ENCODE results near the gene LIMK2.

The LIMK2 gene

GRCh38 chr22:31275576-31275975, 63.5 kb downstream of the LIMK2 start:
- DNase-seq, result no peak

- DNase-seq, result no peak
Measured at GRCh38 chr22:31276426-31277167, 64.5 kb downstream of the LIMK2 start.

GRCh38 chr22:31277741-31278140, 65.6 kb downstream of the LIMK2 start:
- no peak for DNase-seq

GRCh38 chr22:31278151-31278621, 66.1 kb downstream of the LIMK2 start:
- no peak for DNase-seq

GRCh38 chr22:31278626-31279326, 66.7 kb downstream of the LIMK2 start:
- DNase-seq, result peak; percentile 65

GRCh38 chr22:31279327-31279669, 67.2 kb downstream of the LIMK2 start:
- no peak for DNase-seq

GRCh38 chr22:31279821-31280505, 67.9 kb downstream of the LIMK2 start:
- no peak for DNase-seq

- DNase-seq, result no peak
Measured at GRCh38 chr22:31281733-31282132, 69.6 kb downstream of the LIMK2 start.

- DNase-seq, result no peak
Measured at GRCh38 chr22:31282748-31283468, 70.8 kb downstream of the LIMK2 start.

- no peak for DNase-seq
Measured at GRCh38 chr22:31284281-31285155, 72.4 kb downstream of the LIMK2 start.

GRCh38 chr22:31286360-31287255, 74.5 kb downstream of the LIMK2 start:
- peak; percentile 85 for DNase-seq

- DNase-seq, result no peak
Measured at GRCh38 chr22:31287818-31288495, 75.9 kb downstream of the LIMK2 start.

- DNase-seq, result no peak
Measured at GRCh38 chr22:31288496-31289240, 76.6 kb downstream of the LIMK2 start.

GRCh38 chr22:31289344-31289743, 77.2 kb downstream of the LIMK2 start:
- no peak for DNase-seq

GRCh38 chr22:31290494-31291471, 78.7 kb downstream of the LIMK2 start:
- DNase-seq, result peak; percentile 96

- peak; percentile 41 for DNase-seq
Measured at GRCh38 chr22:31291481-31292235, 79.6 kb downstream of the LIMK2 start.

- DNase-seq, result peak; percentile 90
Measured at GRCh38 chr22:31292236-31292989, 80.3 kb downstream of the LIMK2 start, which contains the start of gene PIK3IP1. PIK3IP1 (minus strand) TSS chr22:31292488; CDS start chr22:31292344, 144 bp downstream.

Data from CD4-positive, alpha-beta T cell treated with Interleukin-10 for 1 hour (primary cell).